ENCODE results near the gene CUEDC1.
"Not testable (repeated sequence)": the region's sequence is repeated elsewhere in the genome, so short reads cannot be mapped to it uniquely, and the experiment has no call there.

Gene CUEDC1

DNA sequence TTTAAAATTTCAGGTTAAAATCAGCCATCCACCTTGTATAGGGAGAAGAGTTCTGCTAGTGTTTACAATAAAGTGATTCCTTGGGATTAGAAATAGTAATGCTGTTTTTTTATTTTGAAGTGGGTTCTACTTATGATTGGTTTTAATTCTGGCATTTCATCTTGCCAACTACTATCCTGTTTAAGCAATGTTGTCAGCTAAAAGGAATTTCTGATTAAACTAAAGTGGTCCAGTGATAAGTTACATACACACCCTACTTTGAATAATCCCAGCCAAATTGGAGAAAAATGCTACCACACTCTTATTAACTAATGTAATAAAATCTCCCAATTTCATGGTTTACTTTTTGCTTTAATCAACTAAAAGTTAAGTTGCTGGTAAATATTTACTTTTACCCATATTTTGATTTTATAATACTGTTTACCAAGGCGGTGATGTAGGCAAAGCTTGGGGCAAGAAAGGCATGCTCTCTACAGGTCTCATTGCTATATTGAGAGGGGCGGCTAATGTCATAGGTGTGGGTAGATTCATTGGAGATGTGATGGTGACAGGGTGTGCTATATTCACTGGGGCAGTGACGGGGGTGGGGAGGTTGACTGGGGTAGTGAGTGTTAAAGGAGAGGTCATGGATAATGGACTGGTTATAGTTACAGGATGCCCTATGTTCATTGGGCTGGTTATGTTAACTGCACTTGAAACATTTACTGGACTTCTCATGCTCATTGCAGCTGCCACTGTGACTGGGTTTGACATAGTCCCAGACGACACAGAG lies 19.0 kb upstream of the CUEDC1 start:
- not testable (repeated sequence) for H3K9me3 Mint-ChIP-seq; H3K27ac Mint-ChIP-seq; H3K4me3 Mint-ChIP-seq; H3K4me1 Mint-ChIP-seq (ENCODE audit: low read depth); H3K27me3 Mint-ChIP-seq (ENCODE audit: low read depth)
- peaks cover 42% of the 10 kb centered on the region for H3K36me3 Mint-ChIP-seq (ENCODE audit: low read depth)

DNA sequence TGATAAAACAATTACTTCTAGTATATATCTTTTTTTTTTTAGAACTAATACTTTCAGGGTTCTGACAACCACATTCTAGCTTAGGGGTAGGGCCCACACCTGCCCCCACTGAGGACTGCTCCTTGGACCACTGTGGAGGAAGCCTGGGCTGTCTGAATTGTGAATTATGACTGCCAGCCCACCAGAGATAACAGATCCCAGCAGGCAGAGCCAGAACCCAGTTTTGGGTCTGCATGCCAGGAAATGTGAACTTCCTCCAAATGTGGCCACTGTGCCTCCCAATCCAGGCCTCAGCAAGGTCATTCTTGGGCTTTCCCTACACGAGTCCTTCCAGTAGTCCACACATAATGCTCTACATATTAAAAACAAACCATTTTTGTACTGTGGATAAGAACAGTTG lies 16.9 kb upstream of the CUEDC1 start:
- Mint-ChIP-seq H3K4me1 (ENCODE audit: low read depth) (no peaks in the 10 kb centered on the region), H3K4me3 (no peak overlapping the region), H3K36me3 (ENCODE audit: low read depth) (peaks cover 30% of the 10 kb centered on the region), H3K27me3 (ENCODE audit: low read depth) (peaks cover 10% of the 10 kb centered on the region), H3K27ac (no peak overlapping the region), H3K9me3 (no peaks in the 10 kb centered on the region)

DNA sequence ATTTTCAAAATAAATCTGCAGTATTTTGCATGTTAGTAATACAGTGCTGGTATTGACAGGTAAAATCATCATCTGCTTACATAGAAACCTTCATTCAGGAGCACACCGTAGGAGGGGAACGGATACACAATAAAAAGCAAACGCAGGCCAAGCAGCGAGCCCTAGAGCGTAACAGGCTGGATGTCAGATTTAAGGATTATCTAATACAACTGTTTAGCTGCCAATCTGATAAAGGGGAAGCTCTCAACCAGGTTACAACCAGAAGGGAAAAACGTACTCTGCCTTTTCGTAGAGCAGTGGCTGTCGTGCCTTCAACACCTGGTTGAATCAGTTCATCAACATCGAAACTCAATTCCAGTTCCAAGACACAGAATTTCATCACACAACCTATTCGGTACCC lies 16.4 kb upstream of the CUEDC1 start:
- Mint-ChIP-seq H3K4me1 (ENCODE audit: low read depth) (no peaks in the 10 kb centered on the region), H3K27me3 (ENCODE audit: low read depth) (peaks cover 10% of the 10 kb centered on the region), H3K4me3 (no peak overlapping the region), H3K9me3 (no peaks in the 10 kb centered on the region), H3K27ac (no peak overlapping the region), H3K36me3 (ENCODE audit: low read depth) (peaks cover 25% of the 10 kb centered on the region)

DNA sequence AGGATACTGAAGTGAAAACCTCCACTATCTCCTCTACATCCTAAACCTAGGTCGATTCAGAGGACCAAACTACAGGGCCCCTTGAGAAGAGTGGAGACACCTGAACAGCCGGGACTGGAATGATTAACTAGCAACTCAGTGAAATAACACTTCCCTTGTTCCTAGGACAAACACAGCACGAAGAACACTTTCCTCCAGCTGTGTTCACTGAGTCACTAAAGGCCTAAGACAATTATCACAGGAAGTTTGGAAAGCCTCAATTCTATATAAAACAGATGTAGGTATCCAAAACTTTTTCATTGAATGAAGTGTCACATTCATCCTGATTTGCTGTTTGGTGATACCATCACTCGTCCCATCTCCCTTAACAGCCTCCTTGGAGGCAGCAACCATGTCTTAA lies 15.5 kb upstream of the CUEDC1 start:
- H3K27me3 Mint-ChIP-seq (ENCODE audit: low read depth) = peaks cover 10% of the 10 kb centered on the region
- no peak overlapping the region for H3K4me3 Mint-ChIP-seq
- H3K27ac Mint-ChIP-seq = no peak overlapping the region
- no peaks in the 10 kb centered on the region for H3K9me3 Mint-ChIP-seq
- H3K36me3 Mint-ChIP-seq (ENCODE audit: low read depth) = peaks cover 18% of the 10 kb centered on the region
- H3K4me1 Mint-ChIP-seq (ENCODE audit: low read depth) = no peaks in the 10 kb centered on the region

DNA sequence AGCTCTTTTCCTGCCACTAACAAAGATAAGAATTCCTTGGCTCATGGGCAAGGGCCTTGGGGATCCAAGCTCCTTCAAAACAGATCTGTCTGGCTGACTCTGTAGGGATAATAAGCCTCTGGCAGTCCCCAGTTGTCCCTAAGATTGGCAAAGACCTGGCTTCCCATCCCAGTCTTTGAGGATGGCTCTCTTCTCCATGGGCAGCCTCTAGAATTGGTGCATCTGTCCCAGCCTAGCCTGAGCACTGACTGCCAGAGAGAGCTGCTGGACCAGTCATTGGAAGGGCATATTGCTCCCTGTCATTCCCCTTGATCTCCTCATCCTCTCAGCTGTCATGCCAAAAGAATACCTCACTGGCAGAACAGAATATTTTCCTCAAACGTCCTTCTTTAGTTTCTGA lies 13.2 kb upstream of the CUEDC1 start:
- no peaks in the 10 kb centered on the region for H3K4me1 Mint-ChIP-seq (ENCODE audit: low read depth)
- H3K9me3 Mint-ChIP-seq = no peaks in the 10 kb centered on the region
- H3K27ac Mint-ChIP-seq = no peak overlapping the region
- no peak overlapping the region for H3K4me3 Mint-ChIP-seq
- peaks cover 7% of the 10 kb centered on the region for H3K36me3 Mint-ChIP-seq (ENCODE audit: low read depth)
- peaks cover 15% of the 10 kb centered on the region for H3K27me3 Mint-ChIP-seq (ENCODE audit: low read depth)

DNA sequence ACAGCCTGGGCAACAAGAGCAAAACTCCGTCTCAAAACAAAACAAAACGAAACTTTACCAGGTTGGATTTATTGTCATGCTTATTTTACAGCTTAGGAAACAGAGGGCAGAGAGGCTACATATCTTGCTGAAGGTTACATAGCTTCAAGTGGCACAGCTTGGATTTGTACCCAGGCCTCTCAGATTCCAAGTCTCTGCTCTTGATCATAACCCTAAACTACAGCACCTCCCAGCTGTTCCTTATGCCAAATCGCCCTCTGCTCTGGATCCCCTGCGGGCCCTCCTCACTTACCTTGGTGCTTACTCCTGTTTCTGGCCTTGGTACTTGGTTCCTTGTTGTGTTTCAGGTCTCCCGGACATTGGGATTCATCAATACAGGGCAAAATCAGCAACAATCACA lies 11.7 kb upstream of the CUEDC1 start:
- Mint-ChIP-seq H3K4me1 (ENCODE audit: low read depth) (no peaks in the 10 kb centered on the region), H3K9me3 (no peaks in the 10 kb centered on the region), H3K36me3 (ENCODE audit: low read depth) (peaks cover 1% of the 10 kb centered on the region), H3K4me3 (no peak overlapping the region), H3K27me3 (ENCODE audit: low read depth) (peaks cover 17% of the 10 kb centered on the region), H3K27ac (no peak overlapping the region)

DNA sequence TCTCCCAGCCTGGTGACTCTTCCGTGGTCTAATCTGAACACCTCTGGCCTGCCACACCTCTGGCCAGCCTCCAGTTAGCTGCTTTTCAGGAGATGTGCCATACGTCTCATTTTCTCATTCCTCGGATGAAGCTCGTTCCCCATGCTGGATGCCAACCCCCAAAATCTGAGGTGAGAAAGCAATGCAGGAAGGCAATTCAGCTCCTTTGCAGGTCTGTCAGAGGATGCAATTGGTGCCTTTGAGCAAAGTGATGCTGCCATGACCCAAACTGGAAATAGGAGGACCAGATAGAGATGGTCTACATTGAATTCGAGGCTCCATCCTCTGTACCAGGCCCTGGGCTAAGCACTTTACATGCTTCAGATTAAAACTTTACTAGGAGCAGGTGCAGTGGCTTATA lies 11.0 kb upstream of the CUEDC1 start:
- Mint-ChIP-seq H3K27ac (no peak overlapping the region), H3K4me1 (ENCODE audit: low read depth) (no peaks in the 10 kb centered on the region), H3K9me3 (no peaks in the 10 kb centered on the region), H3K4me3 (no peak overlapping the region), H3K36me3 (ENCODE audit: low read depth) (no peaks in the 10 kb centered on the region), H3K27me3 (ENCODE audit: low read depth) (peaks cover 17% of the 10 kb centered on the region)

DNA sequence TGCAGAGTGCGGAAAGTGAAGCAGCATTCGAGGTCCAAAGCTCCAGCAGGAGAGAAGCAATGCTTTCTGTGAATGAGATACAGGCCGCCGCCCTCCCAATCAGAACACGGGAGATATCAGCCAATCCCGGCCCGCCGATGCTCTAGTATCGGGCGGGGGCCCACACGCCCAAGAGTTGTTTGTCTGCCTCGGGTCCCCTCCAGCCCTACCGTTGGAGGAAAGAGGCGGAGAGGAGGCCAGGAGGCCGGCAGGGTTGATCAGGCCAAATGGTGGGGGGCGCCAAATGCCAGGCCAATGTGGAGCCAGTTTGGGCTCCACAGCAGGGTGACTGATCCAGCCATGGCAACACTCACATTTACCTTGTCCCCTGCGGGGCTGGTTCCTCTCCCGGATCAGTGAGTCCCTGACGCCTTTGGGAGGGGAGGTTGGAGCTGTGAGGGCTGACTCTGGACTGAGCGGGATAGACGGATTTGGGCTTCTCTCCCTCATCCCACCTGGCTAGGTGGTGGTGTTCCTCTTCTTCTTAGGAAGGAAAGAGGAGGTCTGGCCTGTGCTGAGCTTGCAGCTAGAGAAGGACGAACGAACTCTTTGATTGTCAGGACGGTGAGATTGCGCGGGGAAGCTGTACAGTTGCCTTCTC lies 10.4 kb upstream of the CUEDC1 start:
- Mint-ChIP-seq H3K9me3 (no peaks in the 10 kb centered on the region), H3K27ac (no peak overlapping the region), H3K36me3 (ENCODE audit: low read depth) (no peaks in the 10 kb centered on the region), H3K4me3 (no peak overlapping the region), H3K27me3 (ENCODE audit: low read depth) (peaks cover 22% of the 10 kb centered on the region), H3K4me1 (ENCODE audit: low read depth) (no peaks in the 10 kb centered on the region)

DNA sequence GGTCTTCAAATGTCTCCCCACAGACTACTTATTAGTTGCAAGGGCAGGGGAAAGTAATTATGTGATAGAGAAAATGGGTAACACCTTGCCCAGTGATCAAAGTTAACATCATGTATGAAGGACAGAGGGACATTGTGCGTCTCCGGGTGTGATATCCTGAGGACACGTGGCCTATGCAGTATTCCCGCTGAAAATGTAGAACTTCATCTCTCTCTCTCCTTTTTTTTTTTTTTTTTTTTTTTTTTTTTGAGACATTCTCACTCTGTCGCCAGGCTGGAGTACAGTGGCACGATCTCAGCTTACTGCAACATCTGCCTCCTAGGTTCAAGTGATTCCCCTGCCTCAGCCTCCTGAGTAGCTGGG lies 7.9 kb upstream of the CUEDC1 start:
- Mint-ChIP-seq H3K27me3 (ENCODE audit: low read depth) (peaks cover 30% of the 10 kb centered on the region), H3K9me3 (no peaks in the 10 kb centered on the region), H3K27ac (no peak overlapping the region), H3K36me3 (ENCODE audit: low read depth) (no peaks in the 10 kb centered on the region), H3K4me3 (no peak overlapping the region), H3K4me1 (ENCODE audit: low read depth) (no peaks in the 10 kb centered on the region)

DNA sequence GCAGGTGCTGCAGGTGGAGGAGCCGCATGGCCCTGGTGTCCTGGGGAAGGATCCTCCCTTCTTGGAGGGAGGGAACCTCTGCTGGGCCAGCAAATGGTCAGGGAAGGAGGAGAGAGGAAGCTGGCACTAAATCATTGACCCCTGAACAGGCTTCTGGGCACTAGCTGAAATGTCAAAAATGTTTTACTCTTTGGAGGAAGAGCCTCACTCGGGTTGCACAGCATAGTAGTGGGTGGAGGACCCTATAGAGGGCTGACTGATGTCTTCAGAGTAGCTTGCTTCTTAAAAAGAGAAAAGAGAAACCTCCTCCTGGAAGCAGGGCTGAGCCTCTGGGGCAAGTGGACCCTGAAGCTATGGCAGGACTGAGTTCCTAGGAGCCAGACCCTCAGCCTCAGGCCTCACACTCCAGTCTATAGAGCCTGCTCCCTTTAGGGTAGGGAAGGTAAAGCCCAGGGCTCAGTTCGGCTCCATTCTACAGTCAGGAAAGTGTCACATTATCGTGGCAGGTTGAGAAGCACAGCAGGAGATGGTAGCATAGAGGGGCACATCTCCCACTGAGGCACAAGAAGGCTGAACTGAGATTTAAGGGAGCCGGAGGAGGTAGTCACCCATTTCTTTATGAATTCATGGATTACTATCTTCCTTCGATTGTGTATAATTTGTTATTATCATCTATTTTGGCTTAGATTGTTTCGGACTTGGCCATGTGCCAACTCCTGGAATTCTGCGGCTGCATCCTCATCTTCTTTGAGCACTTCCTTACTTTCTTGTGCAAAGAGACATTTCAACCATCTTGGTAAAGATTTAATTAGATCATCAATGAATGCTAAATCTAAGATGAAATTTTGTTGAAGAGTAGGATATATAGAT lies 7.3 kb upstream of the CUEDC1 start:
- Mint-ChIP-seq H3K36me3 (ENCODE audit: low read depth) (no peaks in the 10 kb centered on the region), H3K27me3 (ENCODE audit: low read depth) (peaks cover 34% of the 10 kb centered on the region), H3K27ac (no peak overlapping the region)

DNA sequence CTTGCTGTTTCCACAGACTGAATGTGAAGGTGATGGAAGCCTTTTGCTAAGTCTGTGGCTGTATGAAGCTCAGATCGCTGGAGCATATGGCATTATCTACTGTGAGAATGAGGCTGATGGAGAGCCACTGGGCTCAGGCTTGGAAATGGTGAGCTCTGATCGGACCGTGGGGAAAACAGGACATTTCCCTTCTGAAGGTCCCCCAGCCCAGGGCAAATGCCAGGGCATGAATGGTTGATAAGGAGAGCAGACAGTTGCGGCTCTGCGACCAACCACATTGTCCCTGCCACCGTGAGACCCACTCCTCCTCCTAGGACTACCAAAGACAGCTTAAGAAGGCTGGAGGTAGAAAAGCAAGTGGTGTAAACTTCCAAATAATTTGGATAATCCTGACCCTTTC lies 4.7 kb upstream of the CUEDC1 start:
- peaks cover 15% of the 10 kb centered on the region for H3K4me1 Mint-ChIP-seq (ENCODE audit: low read depth)
- no peak overlapping the region for H3K27ac Mint-ChIP-seq
- no peaks in the 10 kb centered on the region for H3K9me3 Mint-ChIP-seq
- no peaks in the 10 kb centered on the region for H3K36me3 Mint-ChIP-seq (ENCODE audit: low read depth)
- no peak overlapping the region for H3K4me3 Mint-ChIP-seq
- H3K27me3 Mint-ChIP-seq (ENCODE audit: low read depth) = peaks cover 53% of the 10 kb centered on the region

More for the DNA sequence above, 7.3 kb upstream of the CUEDC1 start:
- no peak overlapping the region for H3K4me3 Mint-ChIP-seq
- peaks cover 3% of the 10 kb centered on the region for H3K4me1 Mint-ChIP-seq (ENCODE audit: low read depth)
- H3K9me3 Mint-ChIP-seq = no peaks in the 10 kb centered on the region

DNA sequence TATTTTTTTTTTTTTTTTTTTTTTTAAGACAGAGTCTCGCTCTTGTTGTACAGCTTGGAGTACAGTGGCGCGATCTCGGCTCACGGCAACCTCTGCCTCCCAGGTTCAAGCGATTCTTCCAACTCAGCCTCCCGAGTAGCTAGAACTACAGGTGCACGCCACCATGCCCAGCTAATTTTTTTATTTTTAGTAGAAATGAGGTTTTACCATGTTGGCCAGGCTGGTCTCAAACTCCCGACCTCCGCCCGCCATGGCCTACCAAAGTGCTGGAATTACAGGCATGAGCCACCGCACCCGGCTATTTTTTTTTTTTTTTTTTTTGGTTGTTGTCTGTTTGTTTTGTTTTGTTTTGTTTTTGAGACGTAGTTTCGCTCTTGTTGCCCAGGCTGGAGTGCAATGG lies 3.2 kb upstream of the CUEDC1 start:
- not testable (repeated sequence) for H3K27ac Mint-ChIP-seq; H3K4me3 Mint-ChIP-seq; H3K36me3 Mint-ChIP-seq (ENCODE audit: low read depth); H3K9me3 Mint-ChIP-seq
- Mint-ChIP-seq H3K27me3 (ENCODE audit: low read depth) (peaks cover 57% of the 10 kb centered on the region), H3K4me1 (ENCODE audit: low read depth) (peaks cover 15% of the 10 kb centered on the region)

DNA sequence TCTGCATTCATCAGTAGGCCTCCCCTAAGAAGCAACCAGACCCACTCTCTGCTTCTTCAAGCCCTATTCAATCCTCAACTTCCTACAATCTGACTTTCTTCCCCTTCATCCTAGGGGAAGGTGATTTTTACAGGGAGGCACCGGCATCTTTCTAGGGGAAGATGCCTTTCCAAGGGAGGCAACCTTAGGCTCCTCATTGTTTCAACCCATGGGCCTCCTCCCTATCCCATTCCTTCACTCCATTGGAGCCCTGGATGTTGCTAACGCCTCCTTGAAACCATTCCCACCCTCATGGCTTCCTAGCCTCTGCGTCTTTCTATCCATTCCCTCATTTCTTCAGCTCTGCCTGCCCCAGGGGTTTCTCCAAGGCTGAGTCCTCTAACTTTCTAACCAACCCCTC lies 2.7 kb upstream of the CUEDC1 start:
- Mint-ChIP-seq H3K27me3 (ENCODE audit: low read depth) (peaks cover 61% of the 10 kb centered on the region), H3K4me3 (no peak overlapping the region), H3K4me1 (ENCODE audit: low read depth) (peaks cover 15% of the 10 kb centered on the region), H3K27ac (no peak overlapping the region), H3K9me3 (no peaks in the 10 kb centered on the region), H3K36me3 (ENCODE audit: low read depth) (no peaks in the 10 kb centered on the region)

DNA sequence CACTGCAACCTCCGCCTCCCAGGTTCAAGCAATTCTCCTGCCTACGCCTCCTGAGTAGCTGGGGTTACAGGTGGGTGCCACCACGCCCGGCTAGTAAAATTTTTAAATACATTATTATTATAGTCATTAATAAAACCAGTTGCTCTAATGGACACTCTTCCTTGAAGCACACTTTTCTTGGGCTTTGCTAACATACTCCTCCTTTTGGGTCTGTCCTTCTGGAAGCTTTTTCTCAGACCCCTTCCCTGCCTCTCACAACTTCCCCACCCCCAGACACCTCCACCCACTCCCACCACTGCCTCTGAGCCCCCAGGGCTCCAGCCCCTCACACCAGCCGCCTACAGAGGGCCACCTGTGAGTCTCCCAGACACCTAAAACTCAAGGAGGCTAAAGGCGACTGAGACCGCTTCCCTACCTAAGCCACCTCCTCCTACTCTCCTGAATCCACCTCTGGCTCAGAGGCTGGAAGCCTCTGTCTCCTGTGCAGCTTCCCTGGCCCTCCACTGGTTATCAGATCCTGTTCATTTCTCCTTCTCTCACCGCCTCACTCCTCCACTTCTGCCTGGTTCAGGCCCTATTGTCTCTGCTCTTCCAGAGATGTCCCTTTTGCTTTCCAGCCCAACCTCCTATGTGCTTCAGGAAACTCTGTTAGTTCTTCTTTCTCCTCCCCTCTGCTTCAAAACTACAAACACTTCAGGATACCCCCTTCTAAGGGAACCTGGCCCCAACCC lies 2.1 kb upstream of the CUEDC1 start:
- H3K27ac Mint-ChIP-seq = no peak overlapping the region
- peaks cover 19% of the 10 kb centered on the region for H3K4me1 Mint-ChIP-seq (ENCODE audit: low read depth)
- H3K9me3 Mint-ChIP-seq = no peaks in the 10 kb centered on the region
- no peak overlapping the region for H3K4me3 Mint-ChIP-seq
- no peaks in the 10 kb centered on the region for H3K36me3 Mint-ChIP-seq (ENCODE audit: low read depth)
- H3K27me3 Mint-ChIP-seq (ENCODE audit: low read depth) = peaks cover 65% of the 10 kb centered on the region
